Naive thymus-derived CD4-positive, alpha-beta T cell (primary cell): ENCODE results near the gene TDRD12. TPM values are rescaled to one million over a fixed set of nuclear protein-coding genes. Genes with fewer than 3 reads are reported as not detected.

ENCODE experiments used
- ATAC-seq: fragments of 150-1000 bp; cut with Tn5 transposase; 2 replicates; pipeline ENCODE4 v1.10.0; 2021; ENCODE audit warnings: mild to moderate bottlenecking, moderate library complexity
- CTCF ChIA-PET: fragments of 350-600 bp; sonication (Branson Sonifier 250); formaldehyde crosslinking; loops from one replicate; lab custom pipeline; 2021; ENCODE audit warnings: antibody characterized with exemption; lab: Charles Lee
- POLR2A ChIA-PET: fragments of 350-600 bp; sonication (Branson Sonifier 250); formaldehyde crosslinking; loops from one replicate; lab custom pipeline; 2021; ENCODE audit warnings: antibody characterized with exemption, inconsistent platforms; lab: Charles Lee
- DNase-seq, 9 donors: peaks; one replicate each; pipeline versions ENCODE4 v3.0.0 to v3.0.0-alpha.2; 2020 to 2022; ENCODE audit warnings: mixed read lengths in 1 of 9
- H3K27ac ChIP-seq: one replicate; pipeline ENCODE4 v1.7.0; 2013; ENCODE audit warnings: mild to moderate bottlenecking, low read depth, low read length, moderate library complexity
- H3K27me3 ChIP-seq, 2 donors: one replicate each; pipeline ENCODE4 v1.7.0; 2013; ENCODE audit warnings: low read length in 2 of 2, mild to moderate bottlenecking in 2 of 2, moderate library complexity in 2 of 2; ENCODE audit not compliant: control insufficient read depth in 2 of 2, insufficient read depth in 2 of 2
- H3K36me3 ChIP-seq, 3 experiments: 1 replicate in 2 of 3; 2 replicates in 1 of 3; pipeline ENCODE4 v1.7.0; 2013; ENCODE audit warnings: low read length in 3 of 3, mild to moderate bottlenecking in 3 of 3, moderate library complexity in 1 of 3; ENCODE audit not compliant: insufficient read depth in 3 of 3, control insufficient read depth in 2 of 3
- H3K4me1 ChIP-seq, 2 donors: one replicate each; pipeline ENCODE4 v1.7.0; 2013; ENCODE audit warnings: low read length in 2 of 2, mild to moderate bottlenecking in 2 of 2, moderate library complexity in 1 of 2; ENCODE audit not compliant: control insufficient read depth in 2 of 2, insufficient read depth in 2 of 2
- H3K4me3 ChIP-seq: 2 replicates; pipeline ENCODE4 v1.7.0; 2013; ENCODE audit warnings: mild to moderate bottlenecking, low read length
- H3K9me3 ChIP-seq, 3 experiments: 1 replicate in 2 of 3; 2 replicates in 1 of 3; pipeline ENCODE4 v1.7.0; 2013; ENCODE audit warnings: low read length in 3 of 3; ENCODE audit not compliant: control insufficient read depth in 2 of 3
- H3K27ac Mint-ChIP-seq, 9 donors: one replicate each; pipeline ENCODE4 v1.8.0; 2020 to 2022; ENCODE audit warnings: mixed read lengths in 9 of 9, mild to moderate bottlenecking in 8 of 9, moderate library complexity in 5 of 9, inconsistent platforms in 2 of 9
- H3K27me3 Mint-ChIP-seq, 5 donors: one replicate each; pipeline ENCODE4 v1.8.0; 2021 to 2022; ENCODE audit warnings: mixed read lengths in 5 of 5, mild to moderate bottlenecking in 1 of 5
- H3K36me3 Mint-ChIP-seq, 5 donors: one replicate each; pipeline ENCODE4 v1.8.0; 2020 to 2022; ENCODE audit warnings: mixed read lengths in 5 of 5, mild to moderate bottlenecking in 3 of 5, inconsistent platforms in 1 of 5
- H3K4me1 Mint-ChIP-seq, 7 donors: one replicate each; pipeline ENCODE4 v1.8.0; 2020 to 2022; ENCODE audit warnings: mixed read lengths in 7 of 7, mild to moderate bottlenecking in 3 of 7, inconsistent platforms in 1 of 7
- H3K4me3 Mint-ChIP-seq, 10 donors: one replicate each; pipeline ENCODE4 v1.8.0; 2020 to 2022; ENCODE audit warnings: mild to moderate bottlenecking in 10 of 10, mixed read lengths in 10 of 10, moderate library complexity in 6 of 10, inconsistent platforms in 2 of 10
- H3K9me3 Mint-ChIP-seq, 11 donors: one replicate each; pipeline ENCODE4 v1.8.0; 2020 to 2022; ENCODE audit warnings: mixed read lengths in 11 of 11, mild to moderate bottlenecking in 4 of 11, inconsistent platforms in 1 of 11, moderate library complexity in 1 of 11
- intact Hi-C, 2 donors: fragments of 100-400 bp; cut with micrococcal nuclease; formaldehyde crosslinking; loops; one replicate each; pipeline ENCODE4 v1.15.1; 2023
- polyA plus RNA-seq, 2 donors: library from polyadenylated mRNA; unstranded; fragments of 300-500 nt; fragmentation: Illumina TruSeq; gene quantifications; one replicate each; pipeline ENCODE4 v1.2.3, GENCODE V29; 2021
- total RNA-seq, 6 experiments: library from RNA in 5 of 6; stranded (reverse) in 5 of 6; gene quantifications; 1 replicate in 5 of 6; 2 replicates in 1 of 6; pipeline ENCODE4 v1.2.3 and lab custom pipeline; 2021 to 2026

Gene TDRD12
- total and polyA plus RNA-seq, 7 experiments from 2014 or later = 0.17 to 3.6 (median 0.67) TPM; not detected in 1

DNA sequence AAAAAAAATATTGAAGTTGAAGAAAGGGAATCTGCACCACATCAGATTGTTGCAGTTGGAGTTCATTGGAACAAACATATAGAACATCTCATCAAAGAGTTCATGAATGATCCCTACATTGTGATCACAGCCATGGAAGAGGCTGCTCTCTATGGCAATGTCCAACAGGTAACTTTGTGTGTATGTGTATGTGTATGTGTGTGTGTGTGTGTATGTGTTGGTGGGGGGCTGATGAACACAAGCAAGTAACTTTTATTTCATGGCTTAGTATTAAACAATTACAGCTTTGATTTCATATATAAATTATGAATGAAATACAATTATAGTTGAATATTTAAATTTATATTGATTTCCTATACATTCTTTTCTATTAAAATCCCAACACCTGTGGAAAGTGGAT is 80.6 kb downstream of the TDRD12 start:
- intact Hi-C loops = loop anchor here in 1 of 2 donors (1.0 kb wide), 1 partner anchor 9 kb away; no protein-coding TSS in a partner anchor
- ATAC-seq = no peak
- Mint-ChIP-seq H3K27ac (peak overlapping the region in 4 of 9 donors; percentile 26 to 76 (median 50)), H3K27me3 (peaks cover 0 to 6% (median 0%) of the 10 kb centered on the region in 5 donors), H3K36me3 (no peaks in the 10 kb centered on the region), H3K4me1 (peaks cover 17 to 62% (median 53%) of the 10 kb centered on the region in 7 donors), H3K9me3 (no peaks in the 10 kb centered on the region), H3K4me3 (peak overlapping the region in 3 of 10 donors; percentile 19 to 46 (median 39))
- Histone ChIP-seq H3K4me3 (no peak overlapping the region), H3K4me1 (peaks cover 7 to 29% of the 10 kb centered on the region in 2 donors), H3K9me3 (no peaks in the 10 kb centered on the region), H3K27me3 (no peaks in the 10 kb centered on the region), H3K27ac (no peak overlapping the region), H3K36me3 (no peaks in the 10 kb centered on the region)
- CTCF ChIA-PET = no interaction called here
- no peak for DNase-seq
- POLR2A ChIA-PET = interaction anchor here (0.6 kb wide), 1 partner anchor 452 kb away, joined by 3 read pairs; no protein-coding TSS in a partner anchor

DNA sequence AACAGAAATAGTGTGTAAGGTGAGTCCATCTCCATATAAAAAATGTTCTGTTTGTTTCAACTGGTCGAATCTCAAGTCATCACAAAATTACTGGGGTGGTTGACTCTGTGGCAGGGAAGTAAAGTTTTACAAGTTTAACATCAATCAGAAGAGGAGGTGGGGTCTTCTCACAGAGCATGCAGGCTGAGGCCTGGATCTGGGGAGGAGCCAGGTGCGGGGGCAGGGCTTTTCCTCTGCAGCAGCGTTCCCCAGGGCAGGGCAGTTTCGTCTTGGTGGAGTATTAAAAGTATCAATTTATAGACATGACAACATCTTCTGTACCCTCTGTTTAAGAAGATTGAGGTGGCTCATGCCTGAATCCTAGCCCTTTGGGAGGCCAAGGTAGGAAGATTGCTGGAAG is 81.2 kb downstream of the TDRD12 start:
- Mint-ChIP-seq H3K4me3 (peak overlapping the region in 8 of 10 donors; percentile 10 to 58 (median 42)), H3K27ac (peak overlapping the region in 5 of 9 donors; percentile 25 to 64 (median 48)), H3K9me3 (no peaks in the 10 kb centered on the region), H3K27me3 (peaks cover 0 to 6% (median 0%) of the 10 kb centered on the region in 5 donors), H3K4me1 (peaks cover 12 to 56% (median 47%) of the 10 kb centered on the region in 7 donors), H3K36me3 (no peaks in the 10 kb centered on the region)
- Histone ChIP-seq H3K9me3 (no peaks in the 10 kb centered on the region), H3K4me3 (no peak overlapping the region), H3K27ac (no peak overlapping the region), H3K36me3 (no peaks in the 10 kb centered on the region), H3K27me3 (no peaks in the 10 kb centered on the region), H3K4me1 (peaks cover 1 to 24% of the 10 kb centered on the region in 2 donors)
- ChIA-PET POLR2A (interaction anchor here (0.6 kb wide), 1 partner anchor 194 kb away, joined by 4 read pairs; no protein-coding TSS in a partner anchor), CTCF (no interaction called here)
- intact Hi-C loops = loop anchor here in 1 of 2 donors (1.0 kb wide), 1 partner anchor 9 kb away; no protein-coding TSS in a partner anchor
- ATAC-seq (no peak), DNase-seq (no peak)

DNA sequence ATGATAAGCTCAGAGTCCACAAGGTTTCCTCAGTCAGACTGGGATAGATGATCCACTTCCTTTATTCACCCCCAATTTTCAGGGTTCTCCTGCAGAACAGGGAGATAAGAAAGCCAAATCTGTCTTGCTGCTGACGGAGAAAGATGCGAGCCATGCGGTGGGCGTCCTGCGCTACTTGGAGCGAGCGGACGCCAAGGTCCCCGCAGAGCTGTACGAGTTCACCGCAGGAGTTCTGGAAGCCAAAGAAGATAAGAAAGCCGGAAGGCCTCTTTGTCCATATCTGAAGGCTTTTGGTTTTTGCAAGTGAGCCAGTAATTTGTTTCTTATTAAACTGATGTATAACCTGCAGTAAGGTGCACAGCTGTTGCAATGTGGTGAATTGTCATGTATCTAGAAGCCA is 83.3 kb downstream of the TDRD12 start:
- no peak for DNase-seq
- H3K27ac Mint-ChIP-seq = peak overlapping the region in 1 of 9 donors; percentile 20
- H3K36me3 Mint-ChIP-seq = no peaks in the 10 kb centered on the region
- ChIA-PET POLR2A (no interaction called here), CTCF (no interaction called here)
- H3K9me3 Mint-ChIP-seq = no peaks in the 10 kb centered on the region
- H3K4me3 Mint-ChIP-seq = no peak overlapping the region
- no peak overlapping the region for H3K4me3 ChIP-seq
- no peak for ATAC-seq
- peaks cover 0 to 8% (median 0%) of the 10 kb centered on the region in 5 donors for H3K27me3 Mint-ChIP-seq
- H3K9me3 ChIP-seq = no peaks in the 10 kb centered on the region
- H3K36me3 ChIP-seq = no peaks in the 10 kb centered on the region
- no peaks in the 10 kb centered on the region for H3K27me3 ChIP-seq
- peaks cover 8 to 45% (median 30%) of the 10 kb centered on the region in 7 donors for H3K4me1 Mint-ChIP-seq
- intact Hi-C loops = no loop called here
- H3K27ac ChIP-seq = no peak overlapping the region
- H3K4me1 ChIP-seq = peaks cover 0 to 14% of the 10 kb centered on the region in 2 donors

- Histone ChIP-seq H3K4me1 (peaks cover 0 to 7% of the 10 kb centered on the region in 2 donors), H3K27ac (no peak overlapping the region), H3K27me3 (no peaks in the 10 kb centered on the region), H3K9me3 (no peaks in the 10 kb centered on the region), H3K4me3 (no peak overlapping the region), H3K36me3 (no peaks in the 10 kb centered on the region)
- DNase-seq = no peak
- CTCF ChIA-PET = no interaction called here
- intact Hi-C loops = loop anchor here in 1 of 2 donors (2.0 to 5.0 kb wide), 2 partner anchors 13 to 61 kb away; no protein-coding TSS in a partner anchor
- ATAC-seq = no peak
- peaks cover 0 to 5% (median 0%) of the 10 kb centered on the region in 5 donors for H3K36me3 Mint-ChIP-seq
- H3K4me3 Mint-ChIP-seq = no peak overlapping the region
- peaks cover 5 to 36% (median 23%) of the 10 kb centered on the region in 7 donors for H3K4me1 Mint-ChIP-seq
- POLR2A ChIA-PET = no interaction called here
- peaks cover 0 to 8% (median 0%) of the 10 kb centered on the region in 5 donors for H3K27me3 Mint-ChIP-seq
- peaks cover 0 to 2% (median 0%) of the 10 kb centered on the region in 11 donors for H3K9me3 Mint-ChIP-seq
- H3K27ac Mint-ChIP-seq = peak overlapping the region in 2 of 9 donors; percentile 2 to 74
These were observed 88.7 kb downstream of the TDRD12 start for GRCh38 chr19:32808236-32808635.

GRCh38 chr19:32809254-32809653 is 89.7 kb downstream of the TDRD12 start:
- Mint-ChIP-seq H3K9me3 (peaks cover 0 to 2% (median 0%) of the 10 kb centered on the region in 11 donors), H3K36me3 (peaks cover 0 to 5% (median 0%) of the 10 kb centered on the region in 5 donors), H3K27me3 (peaks cover 0 to 7% (median 0%) of the 10 kb centered on the region in 5 donors), H3K4me3 (peak overlapping the region in 9 of 10 donors; percentile 35 to 75 (median 64)), H3K4me1 (peaks cover 6 to 38% (median 31%) of the 10 kb centered on the region in 7 donors), H3K27ac (peak overlapping the region in 7 of 9 donors; percentile 12 to 91 (median 66))
- no peak for ATAC-seq
- DNase-seq = no peak
- H3K4me3 ChIP-seq = no peak overlapping the region
- H3K4me1 ChIP-seq = peaks cover 0 to 7% of the 10 kb centered on the region in 2 donors
- POLR2A ChIA-PET = interaction anchor here (0.6 to 1.0 kb wide), 3 partner anchors 14 to 1463 kb away, joined by 4 to 5 read pairs (median 5); no protein-coding TSS in a partner anchor
- no peaks in the 10 kb centered on the region for H3K36me3 ChIP-seq
- H3K27ac ChIP-seq = no peak overlapping the region
- intact Hi-C loops = loop anchor here in 1 of 2 donors (1.0 to 5.0 kb wide), 3 partner anchors 9 to 62 kb away; no protein-coding TSS in a partner anchor
- no peaks in the 10 kb centered on the region for H3K27me3 ChIP-seq
- CTCF ChIA-PET = interaction anchor here (0.6 kb wide), 1 partner anchor 15 kb away, joined by 3 read pairs; no protein-coding TSS in a partner anchor
- no peaks in the 10 kb centered on the region for H3K9me3 ChIP-seq

GRCh38 chr19:32809754-32810153 is 90.2 kb downstream of the TDRD12 start:
- peak overlapping the region in 8 of 10 donors; percentile 27 to 68 (median 56) for H3K4me3 Mint-ChIP-seq
- CTCF ChIA-PET = interaction anchor here (0.6 kb wide), 1 partner anchor 16 kb away, joined by 3 read pairs; no protein-coding TSS in a partner anchor
- intact Hi-C loops = loop anchor here in 1 of 2 donors (1.0 to 5.0 kb wide), 3 partner anchors 9 to 62 kb away; no protein-coding TSS in a partner anchor
- peaks cover 0 to 5% (median 0%) of the 10 kb centered on the region in 5 donors for H3K36me3 Mint-ChIP-seq
- H3K9me3 ChIP-seq = no peaks in the 10 kb centered on the region
- H3K27me3 Mint-ChIP-seq = peaks cover 0 to 7% (median 0%) of the 10 kb centered on the region in 5 donors
- ATAC-seq (no peak), DNase-seq (no peak)
- H3K27ac Mint-ChIP-seq = peak overlapping the region in 3 of 9 donors; percentile 12 to 86 (median 22)
- H3K9me3 Mint-ChIP-seq = peaks cover 0 to 2% (median 0%) of the 10 kb centered on the region in 11 donors
- H3K27me3 ChIP-seq = no peaks in the 10 kb centered on the region
- H3K4me1 Mint-ChIP-seq = peaks cover 8 to 41% (median 35%) of the 10 kb centered on the region in 7 donors
- POLR2A ChIA-PET = interaction anchor here (0.6 to 1.0 kb wide), 3 partner anchors 14 to 1463 kb away, joined by 4 to 5 read pairs (median 5); no protein-coding TSS in a partner anchor
- no peak overlapping the region for H3K4me3 ChIP-seq
- no peaks in the 10 kb centered on the region for H3K36me3 ChIP-seq
- H3K4me1 ChIP-seq = peaks cover 0 to 7% of the 10 kb centered on the region in 2 donors
- H3K27ac ChIP-seq = no peak overlapping the region
